Keratinocyte (primary cell): ENCODE data around the gene CHRNA7.

Source experiments
- CTCF ChIP-seq, 3 experiments: IDR thresholded peaks in 1 of 3; conservative IDR thresholded peaks in 1 of 3; optimal IDR thresholded peaks in 1 of 3; 2 replicates in 2 of 3; 3 replicates in 1 of 3; pipeline versions ENCODE3 to v1.5.1; 2011; ENCODE audit warnings: low read length in 3 of 3, mild to moderate bottlenecking in 3 of 3, moderate library complexity in 2 of 3, control low read depth in 1 of 3, inconsistent platforms in 1 of 3; ENCODE audit not compliant: insufficient read depth in 2 of 3; ENCODE audit errors: extremely low read depth in 1 of 3
- EZH2 ChIP-seq: IDR thresholded peaks from one replicate; pipeline ENCODE4 v1.6.1; 2012; ENCODE audit warnings: inconsistent platforms, mild to moderate bottlenecking, low read length, moderate library complexity

GRCh38 chr15:32107477-32108080 is 77.3 kb downstream of the CHRNA7 start:
- TF ChIP-seq CTCF (optimal IDR thresholded peaks at IDR 0.05 in 1 of 3, IDR thresholded peaks at IDR 0.05 in 1 of 3, conservative IDR thresholded peaks at IDR 0.05 in 1 of 3; ENCODE audit: extremely low read depth in 1 of 3, insufficient read depth in 2 of 3, low read length in 3 of 3) (no peak), EZH2 (no peak)
